GM20000 (cell line): ENCODE results near the gene TM4SF20.
A peak's percentile ranks its signal among the peaks of the same experiment; 100 is the strongest.

Experiments used
- DNase-seq: peaks from one replicate; pipeline ENCODE4 v3.0.0; 2012; ENCODE audit warnings: low spot score
- TF ChIP-seq, protein P1 (sequence below): IDR thresholded peaks from 2 replicates; pipeline ENCODE4 v1.5.1; 2012; ENCODE audit warnings: mild to moderate bottlenecking, control low read depth; ENCODE audit errors: extremely low read depth, missing control alignments

Gene TM4SF20

DNA sequence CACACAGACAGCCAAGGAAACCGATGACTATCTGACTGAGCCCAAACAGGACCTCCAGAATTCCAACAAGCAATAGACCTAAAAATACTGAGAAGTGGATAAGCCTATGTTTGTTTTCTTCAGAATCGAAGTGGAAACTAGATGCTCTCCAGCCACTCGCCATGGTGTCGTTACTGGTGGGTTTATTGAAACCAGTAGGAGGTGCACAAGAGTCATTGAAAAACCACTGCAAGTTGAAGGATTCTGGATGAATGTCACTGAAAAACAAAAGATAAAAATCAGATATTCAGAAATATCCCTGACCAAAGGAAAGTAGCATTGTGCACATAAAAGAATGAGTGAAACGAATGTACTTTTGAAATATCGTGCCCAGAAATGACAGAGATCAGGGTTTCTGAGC lies 15.3 kb downstream of the TM4SF20 start:
- DNase-seq = no peak

DNA sequence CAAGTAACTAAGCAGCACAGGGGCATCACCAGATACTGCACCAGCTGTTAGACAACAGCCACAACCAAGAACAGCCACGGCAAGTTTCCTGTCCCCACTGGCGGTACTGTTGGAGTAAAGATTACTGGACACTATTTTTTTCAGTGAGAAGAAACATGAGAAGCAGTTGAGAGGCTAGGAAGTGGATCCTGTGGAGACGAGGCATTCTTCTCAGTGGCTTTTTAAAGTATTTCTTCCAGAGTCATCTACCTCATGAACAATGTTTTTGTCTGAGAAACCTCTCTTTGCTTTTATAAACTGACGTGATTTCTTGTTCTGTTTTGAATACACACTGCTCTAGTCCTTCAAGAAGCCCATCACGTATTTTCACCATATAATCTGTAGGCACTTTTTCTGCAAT lies 18.8 kb downstream of the TM4SF20 start:
- TF ChIP-seq, protein P1, sequence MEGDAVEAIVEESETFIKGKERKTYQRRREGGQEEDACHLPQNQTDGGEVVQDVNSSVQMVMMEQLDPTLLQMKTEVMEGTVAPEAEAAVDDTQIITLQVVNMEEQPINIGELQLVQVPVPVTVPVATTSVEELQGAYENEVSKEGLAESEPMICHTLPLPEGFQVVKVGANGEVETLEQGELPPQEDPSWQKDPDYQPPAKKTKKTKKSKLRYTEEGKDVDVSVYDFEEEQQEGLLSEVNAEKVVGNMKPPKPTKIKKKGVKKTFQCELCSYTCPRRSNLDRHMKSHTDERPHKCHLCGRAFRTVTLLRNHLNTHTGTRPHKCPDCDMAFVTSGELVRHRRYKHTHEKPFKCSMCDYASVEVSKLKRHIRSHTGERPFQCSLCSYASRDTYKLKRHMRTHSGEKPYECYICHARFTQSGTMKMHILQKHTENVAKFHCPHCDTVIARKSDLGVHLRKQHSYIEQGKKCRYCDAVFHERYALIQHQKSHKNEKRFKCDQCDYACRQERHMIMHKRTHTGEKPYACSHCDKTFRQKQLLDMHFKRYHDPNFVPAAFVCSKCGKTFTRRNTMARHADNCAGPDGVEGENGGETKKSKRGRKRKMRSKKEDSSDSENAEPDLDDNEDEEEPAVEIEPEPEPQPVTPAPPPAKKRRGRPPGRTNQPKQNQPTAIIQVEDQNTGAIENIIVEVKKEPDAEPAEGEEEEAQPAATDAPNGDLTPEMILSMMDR = no peak
- no peak for DNase-seq

More for the DNA sequence above, 15.3 kb downstream of the TM4SF20 start:
- TF ChIP-seq, protein P1 = no peak

DNA sequence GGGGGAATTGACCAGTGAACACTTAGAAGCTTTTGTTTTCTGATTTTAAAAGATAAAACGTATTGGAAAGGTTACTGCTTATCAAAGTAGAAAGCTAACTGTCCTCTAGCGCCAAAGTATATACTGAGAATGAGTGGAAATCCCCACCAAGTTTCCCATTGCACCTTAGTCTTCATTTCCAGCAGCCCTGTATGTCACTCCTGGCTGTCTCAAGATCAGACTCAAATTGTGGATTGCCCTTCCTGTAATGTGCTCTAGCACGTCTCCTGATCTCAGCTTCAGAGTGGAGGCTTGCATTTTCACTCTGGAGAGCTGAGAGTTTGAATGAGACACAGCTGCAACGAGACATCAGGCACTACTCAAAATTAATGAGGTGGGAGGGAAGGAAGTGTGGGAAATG lies 27.5 kb downstream of the TM4SF20 start:
- TF ChIP-seq, protein P1 = no peak
- peak; percentile 39 for DNase-seq

- DNase-seq = no peak
- TF ChIP-seq, protein P1 = no peak
These were observed 29.0 kb downstream of the TM4SF20 start for GRCh38 chr2:227349989-227350612.

GRCh38 chr2:227348324-227348723 lies 30.8 kb downstream of the TM4SF20 start:
- DNase-seq = no peak
- TF ChIP-seq, protein P1 = no peak

DNA sequence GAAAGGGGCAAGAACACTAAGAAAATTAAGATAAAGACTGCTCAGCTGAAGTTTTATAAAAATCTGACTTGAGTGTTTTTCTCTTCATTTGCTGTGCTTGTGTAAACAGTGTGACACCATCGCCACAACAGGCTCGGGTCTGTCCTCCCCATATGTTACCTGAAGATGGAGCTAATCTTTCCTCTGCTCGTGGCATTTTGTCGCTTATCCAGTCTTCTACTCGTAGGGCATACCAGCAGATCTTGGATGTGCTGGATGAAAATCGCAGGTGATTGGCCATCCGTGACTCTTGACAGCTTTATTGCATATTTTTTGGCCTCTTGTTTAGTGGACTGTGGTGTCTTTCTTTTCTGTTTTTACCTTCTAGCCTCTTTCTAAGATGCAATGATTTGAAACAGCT lies 32.0 kb downstream of the TM4SF20 start:
- TF ChIP-seq, protein P1 = no peak
- DNase-seq = no peak

GRCh38 chr2:227344231-227344630 lies 34.9 kb downstream of the TM4SF20 start:
- DNase-seq = no peak
- TF ChIP-seq, protein P1 = no peak
